ENCODE data around the gene PDLIM3.

The PDLIM3 gene

DNA sequence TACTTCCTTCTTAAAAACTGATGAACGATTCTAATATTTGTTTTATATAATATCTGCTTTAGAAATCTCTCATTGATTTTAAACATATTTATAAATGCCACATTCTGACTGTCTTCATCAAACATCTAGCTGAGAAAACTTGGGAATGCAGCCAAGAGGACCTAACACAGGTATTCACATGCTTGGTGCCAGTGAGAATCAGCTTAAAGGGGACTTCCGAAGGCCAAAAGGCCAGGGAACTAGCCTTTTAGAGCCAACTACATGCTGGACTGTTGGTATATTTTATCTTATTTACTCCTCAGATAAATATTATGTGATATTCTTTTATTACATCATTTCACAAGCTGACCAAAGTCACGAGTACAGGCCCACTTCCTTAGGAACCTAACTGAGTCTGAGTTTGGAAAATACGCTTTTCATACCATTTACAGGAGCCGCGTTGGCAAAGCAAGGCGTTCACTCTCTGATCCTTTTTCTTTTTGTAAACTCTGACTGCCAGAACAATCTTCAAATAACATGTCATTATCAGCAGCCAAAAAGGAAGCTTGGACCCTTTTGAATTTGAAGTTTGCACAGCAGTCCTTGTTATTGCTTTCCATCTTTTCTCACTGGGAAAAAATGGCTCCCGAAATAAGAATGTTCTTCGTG, 41.1 kb upstream of the PDLIM3 start:
- TF ChIP-seq, protein P1, sequence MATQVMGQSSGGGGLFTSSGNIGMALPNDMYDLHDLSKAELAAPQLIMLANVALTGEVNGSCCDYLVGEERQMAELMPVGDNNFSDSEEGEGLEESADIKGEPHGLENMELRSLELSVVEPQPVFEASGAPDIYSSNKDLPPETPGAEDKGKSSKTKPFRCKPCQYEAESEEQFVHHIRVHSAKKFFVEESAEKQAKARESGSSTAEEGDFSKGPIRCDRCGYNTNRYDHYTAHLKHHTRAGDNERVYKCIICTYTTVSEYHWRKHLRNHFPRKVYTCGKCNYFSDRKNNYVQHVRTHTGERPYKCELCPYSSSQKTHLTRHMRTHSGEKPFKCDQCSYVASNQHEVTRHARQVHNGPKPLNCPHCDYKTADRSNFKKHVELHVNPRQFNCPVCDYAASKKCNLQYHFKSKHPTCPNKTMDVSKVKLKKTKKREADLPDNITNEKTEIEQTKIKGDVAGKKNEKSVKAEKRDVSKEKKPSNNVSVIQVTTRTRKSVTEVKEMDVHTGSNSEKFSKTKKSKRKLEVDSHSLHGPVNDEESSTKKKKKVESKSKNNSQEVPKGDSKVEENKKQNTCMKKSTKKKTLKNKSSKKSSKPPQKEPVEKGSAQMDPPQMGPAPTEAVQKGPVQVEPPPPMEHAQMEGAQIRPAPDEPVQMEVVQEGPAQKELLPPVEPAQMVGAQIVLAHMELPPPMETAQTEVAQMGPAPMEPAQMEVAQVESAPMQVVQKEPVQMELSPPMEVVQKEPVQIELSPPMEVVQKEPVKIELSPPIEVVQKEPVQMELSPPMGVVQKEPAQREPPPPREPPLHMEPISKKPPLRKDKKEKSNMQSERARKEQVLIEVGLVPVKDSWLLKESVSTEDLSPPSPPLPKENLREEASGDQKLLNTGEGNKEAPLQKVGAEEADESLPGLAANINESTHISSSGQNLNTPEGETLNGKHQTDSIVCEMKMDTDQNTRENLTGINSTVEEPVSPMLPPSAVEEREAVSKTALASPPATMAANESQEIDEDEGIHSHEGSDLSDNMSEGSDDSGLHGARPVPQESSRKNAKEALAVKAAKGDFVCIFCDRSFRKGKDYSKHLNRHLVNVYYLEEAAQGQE (IDR thresholded peaks at IDR 0.05; ENCODE audit: insufficient replicate concordance, low read depth): no peak
- TF ChIP-seq, protein P2, sequence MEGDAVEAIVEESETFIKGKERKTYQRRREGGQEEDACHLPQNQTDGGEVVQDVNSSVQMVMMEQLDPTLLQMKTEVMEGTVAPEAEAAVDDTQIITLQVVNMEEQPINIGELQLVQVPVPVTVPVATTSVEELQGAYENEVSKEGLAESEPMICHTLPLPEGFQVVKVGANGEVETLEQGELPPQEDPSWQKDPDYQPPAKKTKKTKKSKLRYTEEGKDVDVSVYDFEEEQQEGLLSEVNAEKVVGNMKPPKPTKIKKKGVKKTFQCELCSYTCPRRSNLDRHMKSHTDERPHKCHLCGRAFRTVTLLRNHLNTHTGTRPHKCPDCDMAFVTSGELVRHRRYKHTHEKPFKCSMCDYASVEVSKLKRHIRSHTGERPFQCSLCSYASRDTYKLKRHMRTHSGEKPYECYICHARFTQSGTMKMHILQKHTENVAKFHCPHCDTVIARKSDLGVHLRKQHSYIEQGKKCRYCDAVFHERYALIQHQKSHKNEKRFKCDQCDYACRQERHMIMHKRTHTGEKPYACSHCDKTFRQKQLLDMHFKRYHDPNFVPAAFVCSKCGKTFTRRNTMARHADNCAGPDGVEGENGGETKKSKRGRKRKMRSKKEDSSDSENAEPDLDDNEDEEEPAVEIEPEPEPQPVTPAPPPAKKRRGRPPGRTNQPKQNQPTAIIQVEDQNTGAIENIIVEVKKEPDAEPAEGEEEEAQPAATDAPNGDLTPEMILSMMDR (IDR thresholded peaks at IDR 0.05; ENCODE audit: insufficient read depth, low read length): no peak
- TF ChIP-seq POLR2AphosphoS5 (IDR thresholded peaks at IDR 0.05; ENCODE audit: low read depth) (no peak), GABPA (IDR thresholded peaks at IDR 0.05; ENCODE audit: low read depth) (no peak), SPI1 (IDR thresholded peaks at IDR 0.05; ENCODE audit: borderline replicate concordance, low read depth) (no peak)
- DNase-seq (ENCODE audit: low read depth in 1 of 2, low spot score in 1 of 2): no peak
- Histone ChIP-seq H3K4me3 (replicated peaks; ENCODE audit: insufficient read depth, low read length) (no peak overlapping the region), H3K27me3 (ENCODE audit: insufficient read depth, poor library complexity, severe bottlenecking) (no peaks in the 10 kb centered on the region), H3K27ac (replicated peaks) (no peak overlapping the region)

DNA sequence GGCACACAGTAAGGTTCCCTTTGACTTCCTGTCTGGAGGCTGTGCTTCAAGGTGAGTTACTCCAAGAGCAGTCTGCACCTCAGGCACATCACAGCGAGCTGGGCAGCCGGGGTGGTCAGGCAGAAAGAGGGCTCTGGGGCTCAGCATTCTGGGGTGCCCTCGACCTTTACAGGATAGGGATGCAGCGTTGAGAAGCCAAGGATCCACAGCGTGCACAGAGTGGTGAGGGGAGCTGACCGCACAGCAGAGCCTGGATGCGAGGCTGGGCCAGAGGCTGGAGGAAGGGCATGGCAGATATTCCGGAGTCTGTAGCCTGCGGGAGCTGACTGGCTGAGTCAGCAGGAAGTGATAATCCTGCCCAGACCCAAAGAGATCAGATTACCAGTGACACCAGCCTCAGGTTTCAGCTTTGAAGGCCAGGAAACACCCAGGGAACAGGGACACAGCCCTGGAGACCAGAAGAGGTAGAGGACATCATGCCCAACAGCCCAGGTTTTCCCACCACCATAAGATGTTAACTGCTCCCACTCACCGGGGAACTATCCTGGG, 38.4 kb upstream of the PDLIM3 start:
- Histone ChIP-seq H3K4me3 (replicated peaks; ENCODE audit: insufficient read depth, low read length) (no peak overlapping the region), H3K27me3 (ENCODE audit: insufficient read depth, poor library complexity, severe bottlenecking) (no peaks in the 10 kb centered on the region), H3K27ac (replicated peaks) (no peak overlapping the region)
- DNase-seq (ENCODE audit: low read depth in 1 of 2, low spot score in 1 of 2): no peak
- TF ChIP-seq, protein P1 (IDR thresholded peaks at IDR 0.05; ENCODE audit: insufficient replicate concordance, low read depth): no peak

DNA sequence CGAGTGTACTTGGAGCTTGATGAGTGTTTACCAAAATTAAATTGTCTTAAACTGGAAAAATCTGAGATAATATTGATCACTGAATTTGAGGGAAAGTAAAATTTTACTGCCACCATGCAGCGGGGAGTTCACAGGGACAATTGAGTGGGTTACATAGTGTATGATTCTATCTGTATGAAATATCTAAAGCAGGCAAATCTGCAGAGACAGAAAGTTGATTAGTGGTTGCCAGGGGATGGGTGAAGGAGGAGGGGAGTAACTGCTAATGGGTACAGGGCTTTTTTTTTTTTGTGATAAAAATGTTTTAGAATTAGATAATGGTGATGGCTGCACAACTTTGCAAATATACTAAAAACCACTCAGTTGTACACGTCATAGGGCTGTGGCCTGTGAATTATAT, 35.4 kb upstream of the PDLIM3 start:
- H3K27ac ChIP-seq (replicated peaks): no peak overlapping the region
- TF ChIP-seq GABPA (IDR thresholded peaks at IDR 0.05; ENCODE audit: low read depth) (no peak), SPI1 (IDR thresholded peaks at IDR 0.05; ENCODE audit: borderline replicate concordance, low read depth) (no peak), POLR2AphosphoS5 (IDR thresholded peaks at IDR 0.05; ENCODE audit: low read depth) (no peak)
- TF ChIP-seq, protein P2 (IDR thresholded peaks at IDR 0.05; ENCODE audit: insufficient read depth, low read length): no peak
- TF ChIP-seq, protein P1 (IDR thresholded peaks at IDR 0.05; ENCODE audit: insufficient replicate concordance, low read depth): no peak
- DNase-seq (ENCODE audit: low read depth in 1 of 2, low spot score in 1 of 2): no peak
- H3K4me3 ChIP-seq (replicated peaks; ENCODE audit: insufficient read depth, low read length): no peak overlapping the region
- peaks cover 2% of the 10 kb centered on the region for H3K27me3 ChIP-seq (ENCODE audit: insufficient read depth, poor library complexity, severe bottlenecking)
